ENCODE results near the gene TCF15. TPM values are rescaled to one million over a fixed set of nuclear protein-coding genes. Genes with fewer than 3 reads are reported as not detected.
A peak's percentile ranks its signal among the peaks of the same experiment; 100 is the strongest.

TCF15 gene
- polyA plus RNA-seq (ENCODE audit: insufficient read length in 12 of 12), result 1 to 10 TPM in 10 of 12 donors, not detected in 2; 1.8 to 4.5 (median 3.6) TPM
- long read RNA-seq, donor 1, partial matches to known transcripts, result 0 of 2 reads
- long read RNA-seq, donor 1, other reads (novel, unspliced or antisense), result 0 of 2 reads
- long read RNA-seq, donor 2, transcript TCF15-201 (2 exons, 1,555 nt), result major isoform, 12 of 12 reads
- long read RNA-seq, donor 2, partial matches to known transcripts, result 0 of 12 reads
- long read RNA-seq, donor 2, other reads (novel, unspliced or antisense), result 0 of 12 reads
- long read RNA-seq, donor 3, transcript TCF15-201 (2 exons, 1,555 nt), result major isoform, 8 of 8 reads
- long read RNA-seq, donor 3, partial matches to known transcripts, result 0 of 8 reads
- long read RNA-seq, donor 3, other reads (novel, unspliced or antisense), result 0 of 8 reads
- long read RNA-seq, donor 4, transcript TCF15-201 (2 exons, 1,555 nt), result major isoform, 8 of 8 reads
- long read RNA-seq, donor 4, partial matches to known transcripts, result 0 of 8 reads
- long read RNA-seq, donor 4, other reads (novel, unspliced or antisense), result 0 of 8 reads
- long read RNA-seq, donor 5, transcript TCF15-201 (2 exons, 1,555 nt), result major isoform, 13 of 13 reads
- long read RNA-seq, donor 5, partial matches to known transcripts, result 0 of 13 reads
- long read RNA-seq, donor 5, other reads (novel, unspliced or antisense), result 0 of 13 reads
- long read RNA-seq, donor 6, transcript TCF15-201 (2 exons, 1,555 nt), result major isoform, 10 of 10 reads
- long read RNA-seq, donor 6, partial matches to known transcripts, result 0 of 10 reads
- long read RNA-seq, donor 6, other reads (novel, unspliced or antisense), result 0 of 10 reads
- long read RNA-seq, donor 7, partial matches to known transcripts, result 0 of 2 reads
- long read RNA-seq, donor 7, other reads (novel, unspliced or antisense), result 0 of 2 reads
- long read RNA-seq, donor 8, transcript TCF15-201 (2 exons, 1,555 nt), result major isoform, 15 of 15 reads
- long read RNA-seq, donor 8, partial matches to known transcripts, result 0 of 15 reads
- long read RNA-seq, donor 8, other reads (novel, unspliced or antisense), result 0 of 15 reads
- long read RNA-seq, donor 9, transcript TCF15-201 (2 exons, 1,555 nt), result major isoform, 6 of 6 reads
- long read RNA-seq, donor 9, partial matches to known transcripts, result 0 of 6 reads
- long read RNA-seq, donor 9, other reads (novel, unspliced or antisense), result 0 of 6 reads
- long read RNA-seq, donor 10, transcript TCF15-201 (2 exons, 1,555 nt), result major isoform, 10 of 10 reads
- long read RNA-seq, donor 10, partial matches to known transcripts, result 0 of 10 reads
- long read RNA-seq, donor 10, other reads (novel, unspliced or antisense), result 0 of 10 reads
- long read RNA-seq, donor 11, transcript TCF15-201 (2 exons, 1,555 nt), result major isoform, 9 of 9 reads
- long read RNA-seq, donor 11, partial matches to known transcripts, result 0 of 9 reads
- long read RNA-seq, donor 11, other reads (novel, unspliced or antisense), result 0 of 9 reads

GRCh38 chr20:610130-611046, at the start of gene TCF15:
Gene TCF15, minus strand, starts transcription at chr20:610309. Its CDS starts 72 bp downstream, at chr20:610237.
- DNase-seq, result peak; percentile 63

GRCh38 chr20:658731-659291, 48.7 kb upstream of the TCF15 start:
- no peak for DNase-seq

GRCh38 chr20:658202-658601, 48.1 kb upstream of the TCF15 start:
- DNase-seq, result no peak

GRCh38 chr20:655726-656624, 45.9 kb upstream of the TCF15 start:
- DNase-seq, result no peak

GRCh38 chr20:654417-654750, 44.3 kb upstream of the TCF15 start:
- DNase-seq, result no peak

GRCh38 chr20:653590-654416, 43.7 kb upstream of the TCF15 start:
- DNase-seq, result no peak

- DNase-seq, result peak; percentile 80
These were observed 43.0 kb upstream of the TCF15 start, which contains the start of gene SRXN1 for GRCh38 chr20:653110-653589. Gene SRXN1, minus strand, starts transcription at chr20:653200. Its CDS starts 15 bp downstream, at chr20:653185.

- no peak for DNase-seq
These were observed 42.6 kb upstream of the TCF15 start for GRCh38 chr20:652615-653109.

GRCh38 chr20:651713-652614, 41.9 kb upstream of the TCF15 start:
- DNase-seq, result no peak

- DNase-seq, result no peak
These were observed 40.8 kb upstream of the TCF15 start for GRCh38 chr20:650954-651353.

- DNase-seq, result no peak
These were observed 40.2 kb upstream of the TCF15 start for GRCh38 chr20:650281-650680.

GRCh38 chr20:647479-648019, 37.4 kb upstream of the TCF15 start:
- no peak for DNase-seq

GRCh38 chr20:646868-647233, 36.7 kb upstream of the TCF15 start:
- DNase-seq, result no peak

- DNase-seq, result no peak
These were observed 36.2 kb upstream of the TCF15 start for GRCh38 chr20:646107-646867.

- peak; percentile 88 for DNase-seq
These were observed 35.4 kb upstream of the TCF15 start for GRCh38 chr20:645318-646106.

All from muscle of arm (tissue), 14 donors.